HG03135 (cell line): Measurements from ENCODE around the gene FLYWCH2.
"Not testable (repeated sequence)": the region's sequence is repeated elsewhere in the genome, so short reads cannot be mapped to it uniquely, and the experiment has no call there.

ENCODE experiments used
- ATAC-seq: cut with Tn5 transposase; IDR thresholded peaks from one replicate; pipeline ENCODE4 v1.9.1; 2021; ENCODE audit warnings: mild to moderate bottlenecking, moderate library complexity; ENCODE audit not compliant: unreplicated experiment

The FLYWCH2 gene

GRCh38 chr16:2881783-2882649 lies 999 bp upstream of the FLYWCH2 start:
- ATAC-seq, result peak; percentile 7

- peak; percentile 4 for ATAC-seq
These were observed 468 bp downstream of the FLYWCH2 start for GRCh38 chr16:2883458-2883908.

- no peak for ATAC-seq
These were observed 1.0 kb downstream of the FLYWCH2 start for GRCh38 chr16:2884041-2884451.

GRCh38 chr16:2894231-2894630 lies 11.2 kb downstream of the FLYWCH2 start:
- ATAC-seq, result no peak

GRCh38 chr16:2895813-2896212 lies 12.8 kb downstream of the FLYWCH2 start:
- ATAC-seq, result no peak

GRCh38 chr16:2896480-2897010 lies 13.5 kb downstream of the FLYWCH2 start:
- ATAC-seq, result no peak

GRCh38 chr16:2897110-2897509 lies 14.1 kb downstream of the FLYWCH2 start:
- ATAC-seq, result peak; percentile 63

- no peak for ATAC-seq
These were observed 16.0 kb downstream of the FLYWCH2 start for GRCh38 chr16:2898831-2899563.

- no peak for ATAC-seq
These were observed 16.6 kb downstream of the FLYWCH2 start for GRCh38 chr16:2899564-2900072.

GRCh38 chr16:2900526-2901075 lies 17.6 kb downstream of the FLYWCH2 start:
- ATAC-seq, result no peak

GRCh38 chr16:2902337-2903130 lies 19.5 kb downstream of the FLYWCH2 start:
- ATAC-seq, result no peak

- peak; percentile 11 for ATAC-seq
These were observed 21.3 kb downstream of the FLYWCH2 start for GRCh38 chr16:2904100-2904921.

GRCh38 chr16:2904922-2905240 lies 21.9 kb downstream of the FLYWCH2 start:
- peak; percentile 18 for ATAC-seq

- peak; percentile 62 for ATAC-seq
These were observed 22.4 kb downstream of the FLYWCH2 start for GRCh38 chr16:2905241-2905987.

GRCh38 chr16:2905988-2906387 lies 23.0 kb downstream of the FLYWCH2 start:
- no peak for ATAC-seq

GRCh38 chr16:2907084-2907753 lies 24.2 kb downstream of the FLYWCH2 start:
- not testable (repeated sequence) for ATAC-seq

GRCh38 chr16:2910441-2910969 lies 27.5 kb downstream of the FLYWCH2 start:
- no peak for ATAC-seq
